HEK293T (cell line): ENCODE data around the gene SYCE3.

Experiments
- BHLHE40 ChIP-seq: fragments of 450-650 bp; IDR thresholded peaks from 2 replicates; pipeline ENCODE4 v1.6.1; 2016; ENCODE audit warnings: mild to moderate bottlenecking, moderate library complexity, borderline replicate concordance
- ELF4 ChIP-seq: fragments of 450-650 bp; IDR thresholded peaks from 2 replicates; pipeline ENCODE4 v1.6.1; 2017; ENCODE audit warnings: antibody characterized with exemption
- FOXK2 ChIP-seq: fragments of 450-650 bp; IDR thresholded peaks from 2 replicates; pipeline ENCODE4 v1.6.1; 2016; ENCODE audit warnings: mild to moderate bottlenecking
- FOXM1 ChIP-seq: fragments of 450-650 bp; IDR thresholded peaks from 2 replicates; pipeline ENCODE4 v1.6.1; 2017; ENCODE audit warnings: mild to moderate bottlenecking, borderline replicate concordance
- SP1 ChIP-seq: fragments of 450-650 bp; IDR thresholded peaks from 2 replicates; pipeline ENCODE4 v1.6.1; 2017
- SUZ12 ChIP-seq: fragments of 450-650 bp; IDR thresholded peaks from 2 replicates; pipeline ENCODE4 v1.6.1; 2016; ENCODE audit warnings: mild to moderate bottlenecking

DNA sequence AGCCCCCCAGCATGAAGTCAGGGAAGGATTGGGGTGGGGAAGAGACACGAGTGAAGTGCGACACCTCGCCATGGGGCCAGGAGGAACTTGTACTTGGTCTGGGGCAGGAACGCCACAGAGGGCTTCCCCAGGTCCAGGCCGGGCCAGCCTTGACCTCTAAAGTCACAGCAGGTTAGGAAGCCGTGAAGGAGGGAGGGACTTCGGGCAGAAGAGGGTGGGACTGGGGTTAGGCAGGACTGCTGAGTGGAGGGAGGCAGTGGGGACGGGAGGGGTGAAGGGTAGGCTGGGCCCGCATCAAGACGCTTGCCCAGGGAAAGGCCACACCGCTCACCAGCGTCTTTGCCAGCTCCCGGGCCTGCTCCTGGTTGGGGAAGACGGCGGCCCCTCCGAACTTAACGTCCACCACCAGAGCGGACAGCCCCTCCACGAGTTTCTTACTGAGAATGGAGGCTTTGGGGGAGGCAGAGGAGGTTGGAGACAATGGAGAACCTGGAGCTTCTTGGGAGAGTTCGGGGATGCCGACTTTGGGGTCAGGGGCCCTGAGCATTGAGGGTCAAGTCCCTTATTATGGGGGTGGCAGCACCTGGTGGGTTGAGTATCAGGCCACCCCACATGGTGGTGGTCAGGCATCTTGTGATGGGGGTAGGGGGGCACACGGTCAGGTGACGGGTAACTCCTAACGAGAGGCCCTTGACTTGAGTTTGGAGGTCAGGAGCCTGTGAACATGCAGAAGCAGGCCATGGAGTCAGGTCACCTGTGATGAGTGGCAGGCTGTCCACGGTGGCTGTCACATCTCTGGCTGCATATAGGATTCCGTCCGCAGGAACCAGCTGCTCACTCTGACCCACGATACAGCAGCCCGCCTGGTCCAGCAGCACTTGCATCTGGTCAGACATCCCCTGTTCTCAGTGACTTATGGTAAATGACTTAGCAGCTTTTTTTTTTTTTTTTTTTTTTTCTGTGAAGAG lies 35.6 kb downstream of the SYCE3 start:
- TF ChIP-seq SP1: no peak
- no peak for TF ChIP-seq ELF4
- no peak for TF ChIP-seq SUZ12
- TF ChIP-seq BHLHE40: no peak
- no peak for TF ChIP-seq FOXM1
- no peak for TF ChIP-seq FOXK2
